ENCODE measurements around the gene TBCEL. TPM values are rescaled to one million over a fixed set of nuclear protein-coding genes. Genes with fewer than 3 reads are reported as not detected.
A peak's percentile ranks its signal among the peaks of the same experiment; 100 is the strongest.
"Not testable (repeated sequence)": the region's sequence is repeated elsewhere in the genome, so short reads cannot be mapped to it uniquely, and the experiment has no call there.

Gene TBCEL
- total RNA-seq, 2 donors from 2014 or later, result 17.7 to 24.6 TPM

GRCh38 chr11:121112498-121113455, 88.9 kb downstream of the TBCEL start:
- Histone ChIP-seq H3K27me3 (replicated peaks; ENCODE audit: insufficient read depth) (no peaks in the 10 kb centered on the region), H3K4me3 (no peak overlapping the region), H3K36me3 (no peaks in the 10 kb centered on the region), H3K4me1 (ENCODE audit: control insufficient read depth in 1 of 2, low read depth in 2 of 2) (no peaks in the 10 kb centered on the region), H3K9me3 (no peaks in the 10 kb centered on the region), H3K27ac (no peak overlapping the region)
- ATAC-seq (ENCODE audit: insufficient number of reproducible peaks, low FRiP score, low read depth), result no peak
- TF ChIP-seq CTCF (IDR thresholded peaks at IDR 0.05), result peak; percentile 45
- DNase-seq (ENCODE audit: low spot score), result peak; percentile 9

GRCh38 chr11:121113611-121114010, 89.7 kb downstream of the TBCEL start:
- H3K9me3 ChIP-seq, result no peaks in the 10 kb centered on the region
- no peak for DNase-seq (ENCODE audit: low spot score)
- H3K4me1 ChIP-seq (ENCODE audit: control insufficient read depth in 1 of 2, low read depth in 2 of 2), result no peaks in the 10 kb centered on the region
- no peak overlapping the region for H3K4me3 ChIP-seq
- no peak overlapping the region for H3K27ac ChIP-seq
- no peaks in the 10 kb centered on the region for H3K36me3 ChIP-seq
- no peak for TF ChIP-seq CTCF (IDR thresholded peaks at IDR 0.05)
- no peak for ATAC-seq (ENCODE audit: insufficient number of reproducible peaks, low FRiP score, low read depth)
- H3K27me3 ChIP-seq (replicated peaks; ENCODE audit: insufficient read depth), result no peaks in the 10 kb centered on the region

DNA sequence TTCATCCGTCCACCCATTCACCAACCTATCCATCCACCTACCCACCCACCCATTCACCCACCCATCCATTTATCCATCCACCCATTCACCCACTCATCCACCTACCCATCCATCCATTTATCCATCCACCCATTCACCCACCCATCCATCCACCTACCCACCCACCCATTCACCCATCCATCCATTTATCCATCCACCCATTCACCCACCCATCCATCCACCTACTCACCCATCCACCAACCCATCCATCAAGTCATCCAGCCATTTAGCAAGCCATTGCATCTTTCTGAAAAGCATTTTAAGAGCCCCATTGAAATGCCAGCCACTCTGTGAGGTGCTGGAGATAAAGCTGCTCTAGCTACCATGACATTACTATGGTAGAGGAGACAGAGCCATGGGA, 91.1 kb downstream of the TBCEL start:
- not testable (repeated sequence) for DNase-seq (ENCODE audit: low spot score); H3K4me1 ChIP-seq (ENCODE audit: control insufficient read depth in 1 of 2, low read depth in 2 of 2); H3K9me3 ChIP-seq; H3K4me3 ChIP-seq; H3K27me3 ChIP-seq (replicated peaks; ENCODE audit: insufficient read depth); ATAC-seq (ENCODE audit: insufficient number of reproducible peaks, low FRiP score, low read depth); H3K27ac ChIP-seq; H3K36me3 ChIP-seq

GRCh38 chr11:121117788-121118187, 93.9 kb downstream of the TBCEL start:
- DNase-seq (ENCODE audit: low spot score) (no peak), ATAC-seq (ENCODE audit: insufficient number of reproducible peaks, low FRiP score, low read depth) (no peak)
- Histone ChIP-seq H3K27ac (no peak overlapping the region), H3K27me3 (replicated peaks; ENCODE audit: insufficient read depth) (no peaks in the 10 kb centered on the region), H3K4me3 (no peak overlapping the region), H3K4me1 (ENCODE audit: control insufficient read depth in 1 of 2, low read depth in 2 of 2) (no peaks in the 10 kb centered on the region), H3K9me3 (no peaks in the 10 kb centered on the region), H3K36me3 (no peaks in the 10 kb centered on the region)
- TF ChIP-seq CTCF (IDR thresholded peaks at IDR 0.05), result no peak

GRCh38 chr11:121119440-121119839, 95.5 kb downstream of the TBCEL start:
- no peaks in the 10 kb centered on the region for H3K36me3 ChIP-seq
- DNase-seq (ENCODE audit: low spot score), result no peak
- no peak for TF ChIP-seq CTCF (IDR thresholded peaks at IDR 0.05)
- no peak overlapping the region for H3K27ac ChIP-seq
- H3K9me3 ChIP-seq, result no peaks in the 10 kb centered on the region
- H3K4me3 ChIP-seq, result no peak overlapping the region
- no peaks in the 10 kb centered on the region for H3K27me3 ChIP-seq (replicated peaks; ENCODE audit: insufficient read depth)
- H3K4me1 ChIP-seq (ENCODE audit: control insufficient read depth in 1 of 2, low read depth in 2 of 2), result no peaks in the 10 kb centered on the region
- no peak for ATAC-seq (ENCODE audit: insufficient number of reproducible peaks, low FRiP score, low read depth)
